Stimulated activated CD8-positive, alpha-beta memory T cell treated with anti-CD3 and anti-CD28 coated beads, Interleukin-7, amount 100 ng/mL, for 1 hour (primary cell): ENCODE measurements around the gene CREBRF.
"Not testable (repeated sequence)": the region's sequence is repeated elsewhere in the genome, so short reads cannot be mapped to it uniquely, and the experiment has no call there.

Experiments used
- DNase-seq, 2 donors: peaks; one replicate each; pipeline ENCODE4 v3.0.0-alpha.2; 2020; ENCODE audit warnings: low read depth in 2 of 2

The CREBRF gene

GRCh38 chr5:173055983-173056782 lies at the start of gene CREBRF:
CREBRF (plus strand) TSS chr5:173056352; CDS start chr5:173080776, 24,424 bp downstream.
- DNase-seq = peak; percentile 97

GRCh38 chr5:173010021-173010420 lies 46.1 kb upstream of the CREBRF start:
- no peak for DNase-seq

GRCh38 chr5:173010547-173011464 lies 45.3 kb upstream of the CREBRF start:
- no peak for DNase-seq

- no peak for DNase-seq
Observed at GRCh38 chr5:173011566-173011965, 44.6 kb upstream of the CREBRF start.

GRCh38 chr5:173012882-173013281 lies 43.3 kb upstream of the CREBRF start:
- DNase-seq = no peak

- no peak for DNase-seq
Observed at GRCh38 chr5:173014671-173015070, 41.5 kb upstream of the CREBRF start.

GRCh38 chr5:173015192-173015591 lies 41.0 kb upstream of the CREBRF start:
- no peak for DNase-seq

GRCh38 chr5:173015598-173016455 lies 40.3 kb upstream of the CREBRF start:
- no peak for DNase-seq

GRCh38 chr5:173016598-173017046 lies 39.5 kb upstream of the CREBRF start:
- no peak for DNase-seq

GRCh38 chr5:173017087-173017486 lies 39.1 kb upstream of the CREBRF start:
- DNase-seq = not testable (repeated sequence)

GRCh38 chr5:173018358-173018757 lies 37.8 kb upstream of the CREBRF start:
- DNase-seq = no peak

GRCh38 chr5:173020154-173020581 lies 36.0 kb upstream of the CREBRF start:
- no peak for DNase-seq

GRCh38 chr5:173020643-173021042 lies 35.5 kb upstream of the CREBRF start:
- DNase-seq = no peak

GRCh38 chr5:173025651-173026050 lies 30.5 kb upstream of the CREBRF start:
- DNase-seq = no peak

- DNase-seq = no peak
Observed at GRCh38 chr5:173027905-173028304, 28.2 kb upstream of the CREBRF start.

- DNase-seq = no peak
Observed at GRCh38 chr5:173028811-173029327, 27.3 kb upstream of the CREBRF start.

- DNase-seq = no peak
Observed at GRCh38 chr5:173029499-173029921, 26.6 kb upstream of the CREBRF start.

GRCh38 chr5:173032096-173032495 lies 24.1 kb upstream of the CREBRF start:
- DNase-seq = not testable (repeated sequence)

GRCh38 chr5:173032730-173033129 lies 23.4 kb upstream of the CREBRF start:
- DNase-seq = no peak

- DNase-seq = no peak
Observed at GRCh38 chr5:173033923-173034322, 22.2 kb upstream of the CREBRF start.
